ENCODE data around the gene ATXN3L.

ATXN3L gene

GRCh38 chrX:13290891-13291614, 28.8 kb downstream of the ATXN3L start:
- CTCF ChIA-PET = interaction anchor here (0.6 kb wide), 1 partner anchor 183 kb away, joined by 3 read pairs; no protein-coding TSS in a partner anchor
- TF ChIP-seq ZNF548 (tag by site-specific recombination; IDR thresholded peaks at IDR 0.05) (no peak), SCRT1 (tag by site-specific recombination; IDR thresholded peaks at IDR 0.05; ENCODE audit: borderline replicate concordance) (no peak), ZNF449 (tag by site-specific recombination; IDR thresholded peaks at IDR 0.05) (no peak), ZNF214 (tag by site-specific recombination; IDR thresholded peaks at IDR 0.05; ENCODE audit: borderline replicate concordance) (no peak)
- H3K9me3 ChIP-seq (ENCODE audit: control insufficient read depth, insufficient read depth, low read depth, low read length) = no peaks in the 10 kb centered on the region
- no peaks in the 10 kb centered on the region for H3K36me3 ChIP-seq (ENCODE audit: control insufficient read depth in 2 of 2, insufficient read depth in 1 of 2, low read length in 2 of 2)
- POLR2A ChIA-PET = no interaction called here
- no peak overlapping the region for H3K4me3 ChIP-seq (ENCODE audit: low read depth, low read length)
- H3K4me1 ChIP-seq (ENCODE audit: control insufficient read depth, insufficient read depth, low read length) = peaks cover 23% of the 10 kb centered on the region
- H3K27ac ChIP-seq (ENCODE audit: extremely low read depth, low read depth, low read length) = no peak overlapping the region

DNA sequence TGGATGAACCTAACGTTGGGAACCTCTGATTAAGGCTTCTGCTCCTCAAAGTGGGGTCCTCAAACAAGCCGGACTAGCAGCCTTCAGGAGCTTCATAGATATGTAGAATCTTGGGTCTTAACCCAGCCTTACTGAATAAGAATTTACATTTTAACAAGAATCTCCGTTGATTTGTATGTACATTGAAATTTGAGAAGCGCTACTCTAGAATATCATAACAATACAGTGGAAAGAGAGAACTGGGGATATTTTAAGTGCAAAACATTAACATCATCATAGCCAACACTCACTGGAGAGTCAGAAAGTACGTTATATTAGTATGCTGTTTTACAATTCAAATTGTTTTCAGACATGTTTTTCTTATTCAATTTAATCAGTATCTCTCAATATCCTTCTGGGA, 31.2 kb downstream of the ATXN3L start:
- CTCF ChIA-PET = no interaction called here
- H3K4me3 ChIP-seq (ENCODE audit: low read depth, low read length) = no peak overlapping the region
- H3K27ac ChIP-seq (ENCODE audit: extremely low read depth, low read depth, low read length) = no peak overlapping the region
- TF ChIP-seq HOXA7 (CRISPR knock-in tag; IDR thresholded peaks at IDR 0.05; ENCODE audit: borderline replicate concordance) (no peak), ZNF24 (tag by site-specific recombination; IDR thresholded peaks at IDR 0.05) (no peak), ZNF433 (tag by site-specific recombination; IDR thresholded peaks at IDR 0.05; ENCODE audit: low read depth) (no peak), ZNF501 (tag by site-specific recombination; IDR thresholded peaks at IDR 0.05) (no peak), ZNF510 (tag by site-specific recombination; IDR thresholded peaks at IDR 0.05; ENCODE audit: insufficient replicate concordance) (no peak), REPIN1 (tag by site-specific recombination; IDR thresholded peaks at IDR 0.05; ENCODE audit: low read depth) (no peak), ZNF354C (tag by site-specific recombination; IDR thresholded peaks at IDR 0.05; ENCODE audit: borderline replicate concordance, low read depth) (no peak), ZNF530 (tag by site-specific recombination; IDR thresholded peaks at IDR 0.05; ENCODE audit: low read depth) (no peak)
- TF ChIP-seq, protein P1, sequence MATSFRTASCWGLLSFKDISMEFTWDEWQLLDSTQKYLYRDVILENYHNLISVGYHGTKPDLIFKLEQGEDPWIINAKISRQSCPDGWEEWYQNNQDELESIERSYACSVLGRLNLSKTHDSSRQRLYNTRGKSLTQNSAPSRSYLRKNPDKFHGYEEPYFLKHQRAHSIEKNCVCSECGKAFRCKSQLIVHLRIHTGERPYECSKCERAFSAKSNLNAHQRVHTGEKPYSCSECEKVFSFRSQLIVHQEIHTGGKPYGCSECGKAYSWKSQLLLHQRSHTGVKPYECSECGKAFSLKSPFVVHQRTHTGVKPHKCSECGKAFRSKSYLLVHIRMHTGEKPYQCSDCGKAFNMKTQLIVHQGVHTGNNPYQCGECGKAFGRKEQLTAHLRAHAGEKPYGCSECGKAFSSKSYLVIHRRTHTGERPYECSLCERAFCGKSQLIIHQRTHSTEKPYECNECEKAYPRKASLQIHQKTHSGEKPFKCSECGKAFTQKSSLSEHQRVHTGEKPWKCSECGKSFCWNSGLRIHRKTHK (tag by site-specific recombination; IDR thresholded peaks at IDR 0.05) = no peak
- TF ChIP-seq, protein P2, sequence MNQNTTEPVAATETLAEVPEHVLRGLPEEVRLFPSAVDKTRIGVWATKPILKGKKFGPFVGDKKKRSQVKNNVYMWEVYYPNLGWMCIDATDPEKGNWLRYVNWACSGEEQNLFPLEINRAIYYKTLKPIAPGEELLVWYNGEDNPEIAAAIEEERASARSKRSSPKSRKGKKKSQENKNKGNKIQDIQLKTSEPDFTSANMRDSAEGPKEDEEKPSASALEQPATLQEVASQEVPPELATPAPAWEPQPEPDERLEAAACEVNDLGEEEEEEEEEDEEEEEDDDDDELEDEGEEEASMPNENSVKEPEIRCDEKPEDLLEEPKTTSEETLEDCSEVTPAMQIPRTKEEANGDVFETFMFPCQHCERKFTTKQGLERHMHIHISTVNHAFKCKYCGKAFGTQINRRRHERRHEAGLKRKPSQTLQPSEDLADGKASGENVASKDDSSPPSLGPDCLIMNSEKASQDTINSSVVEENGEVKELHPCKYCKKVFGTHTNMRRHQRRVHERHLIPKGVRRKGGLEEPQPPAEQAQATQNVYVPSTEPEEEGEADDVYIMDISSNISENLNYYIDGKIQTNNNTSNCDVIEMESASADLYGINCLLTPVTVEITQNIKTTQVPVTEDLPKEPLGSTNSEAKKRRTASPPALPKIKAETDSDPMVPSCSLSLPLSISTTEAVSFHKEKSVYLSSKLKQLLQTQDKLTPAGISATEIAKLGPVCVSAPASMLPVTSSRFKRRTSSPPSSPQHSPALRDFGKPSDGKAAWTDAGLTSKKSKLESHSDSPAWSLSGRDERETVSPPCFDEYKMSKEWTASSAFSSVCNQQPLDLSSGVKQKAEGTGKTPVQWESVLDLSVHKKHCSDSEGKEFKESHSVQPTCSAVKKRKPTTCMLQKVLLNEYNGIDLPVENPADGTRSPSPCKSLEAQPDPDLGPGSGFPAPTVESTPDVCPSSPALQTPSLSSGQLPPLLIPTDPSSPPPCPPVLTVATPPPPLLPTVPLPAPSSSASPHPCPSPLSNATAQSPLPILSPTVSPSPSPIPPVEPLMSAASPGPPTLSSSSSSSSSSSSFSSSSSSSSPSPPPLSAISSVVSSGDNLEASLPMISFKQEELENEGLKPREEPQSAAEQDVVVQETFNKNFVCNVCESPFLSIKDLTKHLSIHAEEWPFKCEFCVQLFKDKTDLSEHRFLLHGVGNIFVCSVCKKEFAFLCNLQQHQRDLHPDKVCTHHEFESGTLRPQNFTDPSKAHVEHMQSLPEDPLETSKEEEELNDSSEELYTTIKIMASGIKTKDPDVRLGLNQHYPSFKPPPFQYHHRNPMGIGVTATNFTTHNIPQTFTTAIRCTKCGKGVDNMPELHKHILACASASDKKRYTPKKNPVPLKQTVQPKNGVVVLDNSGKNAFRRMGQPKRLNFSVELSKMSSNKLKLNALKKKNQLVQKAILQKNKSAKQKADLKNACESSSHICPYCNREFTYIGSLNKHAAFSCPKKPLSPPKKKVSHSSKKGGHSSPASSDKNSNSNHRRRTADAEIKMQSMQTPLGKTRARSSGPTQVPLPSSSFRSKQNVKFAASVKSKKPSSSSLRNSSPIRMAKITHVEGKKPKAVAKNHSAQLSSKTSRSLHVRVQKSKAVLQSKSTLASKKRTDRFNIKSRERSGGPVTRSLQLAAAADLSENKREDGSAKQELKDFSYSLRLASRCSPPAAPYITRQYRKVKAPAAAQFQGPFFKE (tag by site-specific recombination; IDR thresholded peaks at IDR 0.05; ENCODE audit: borderline replicate concordance) = no peak
- H3K4me1 ChIP-seq (ENCODE audit: control insufficient read depth, insufficient read depth, low read length) = peaks cover 11% of the 10 kb centered on the region
- POLR2A ChIA-PET = no interaction called here
- H3K9me3 ChIP-seq (ENCODE audit: control insufficient read depth, insufficient read depth, low read depth, low read length) = no peaks in the 10 kb centered on the region
- H3K36me3 ChIP-seq (ENCODE audit: control insufficient read depth in 2 of 2, insufficient read depth in 1 of 2, low read length in 2 of 2) = no peaks in the 10 kb centered on the region

Measured in HEK293 (cell line).